Peyer's patch (tissue), 4 donors: ENCODE data around the gene PLCXD3. TPM values are rescaled to one million over a fixed set of nuclear protein-coding genes. Genes with fewer than 3 reads are reported as not detected.
A peak's percentile ranks its signal among the peaks of the same experiment; 100 is the strongest.

Experiments used
- DNase-seq, 3 donors: peaks; one replicate each; pipeline ENCODE4 v3.0.0-alpha.2; 2017 to 2019
- H3K27ac ChIP-seq, 4 donors: fragments of 200-600 bp; sonication (generic); one replicate each; pipeline ENCODE4 v1.5.1; 2016 to 2019
- H3K27me3 ChIP-seq, 2 donors: fragments of 200-600 bp; sonication (generic); one replicate each; pipeline ENCODE4 v1.5.1; 2019
- H3K36me3 ChIP-seq, 3 donors: fragments of 200-600 bp; sonication (generic); one replicate each; pipeline ENCODE4 v1.5.1; 2016 to 2019
- H3K4me1 ChIP-seq, 4 donors: fragments of 200-600 bp; sonication (generic); one replicate each; pipeline ENCODE4 v1.5.1; 2016 to 2019
- H3K4me3 ChIP-seq, 4 donors: fragments of 200-600 bp; sonication (generic); 1 replicate in 3 of 4; 2 replicates in 1 of 4; pipeline ENCODE4 v1.5.1; 2016 to 2019; ENCODE audit warnings: mild to moderate bottlenecking in 1 of 4
- H3K9me3 ChIP-seq, 4 donors: fragments of 200-600 bp; sonication (generic); one replicate each; pipeline ENCODE4 v1.5.1; 2016 to 2019; ENCODE audit warnings: mild to moderate bottlenecking in 1 of 4
- CTCF ChIP-seq, 6 experiments: fragments of 450-650 bp in 4 of 6; fragments of 200-600 bp in 2 of 6; sonication (generic) in 1 of 6; IDR thresholded peaks; one replicate each; pipeline ENCODE4 v1.5.1; 2017 to 2019; ENCODE audit warnings: antibody characterized with exemption in 6 of 6, mild to moderate bottlenecking in 3 of 6, moderate library complexity in 1 of 6
- POLR2A ChIP-seq, 2 donors: fragments of 450-650 bp; IDR thresholded peaks; one replicate each; pipeline ENCODE4 v1.5.1; 2017; ENCODE audit warnings: antibody characterized with exemption in 2 of 2, mild to moderate bottlenecking in 2 of 2, moderate library complexity in 2 of 2
- total RNA-seq, 4 donors: library from RNA; depleted of rRNA; stranded (reverse); fragments of >200 nt; gene quantifications; one replicate each; pipeline ENCODE4 v1.1.0, GENCODE V29; 2016

Gene PLCXD3
- total RNA-seq, 4 donors from 2014 or later: 0.83 to 2.8 (median 1.6) TPM

GRCh38 chr5:41539454-41539853 lies 29.1 kb upstream of the PLCXD3 start:
- no peaks in the 10 kb centered on the region for H3K9me3 ChIP-seq

GRCh38 chr5:41537581-41537980 lies 27.2 kb upstream of the PLCXD3 start:
- no peaks in the 10 kb centered on the region for H3K36me3 ChIP-seq
- no peak for TF ChIP-seq POLR2A (IDR thresholded peaks at IDR 0.05)
- TF ChIP-seq CTCF (IDR thresholded peaks at IDR 0.05): no peak
- H3K9me3 ChIP-seq: no peaks in the 10 kb centered on the region
- DNase-seq: no peak
- no peak overlapping the region for H3K27ac ChIP-seq
- H3K4me1 ChIP-seq: no peaks in the 10 kb centered on the region
- no peaks in the 10 kb centered on the region for H3K27me3 ChIP-seq
- H3K4me3 ChIP-seq: no peak overlapping the region

More at GRCh38 chr5:41539454-41539853, 29.1 kb upstream of the PLCXD3 start:
- TF ChIP-seq CTCF (IDR thresholded peaks at IDR 0.05) (no peak), POLR2A (IDR thresholded peaks at IDR 0.05) (no peak)
- Histone ChIP-seq H3K27ac (no peak overlapping the region), H3K4me1 (no peaks in the 10 kb centered on the region), H3K36me3 (no peaks in the 10 kb centered on the region), H3K4me3 (no peak overlapping the region), H3K27me3 (no peaks in the 10 kb centered on the region)
- DNase-seq: no peak

- TF ChIP-seq CTCF (IDR thresholded peaks at IDR 0.05) (no peak), POLR2A (IDR thresholded peaks at IDR 0.05) (no peak)
- H3K36me3 ChIP-seq: no peaks in the 10 kb centered on the region
- H3K9me3 ChIP-seq: no peaks in the 10 kb centered on the region
- H3K4me1 ChIP-seq: no peaks in the 10 kb centered on the region
- no peak for DNase-seq
- no peaks in the 10 kb centered on the region for H3K27me3 ChIP-seq
- H3K4me3 ChIP-seq: no peak overlapping the region
- no peak overlapping the region for H3K27ac ChIP-seq
Measured at GRCh38 chr5:41532485-41532884, 22.1 kb upstream of the PLCXD3 start.

- DNase-seq: no peak
- H3K27ac ChIP-seq: no peak overlapping the region
- TF ChIP-seq CTCF (IDR thresholded peaks at IDR 0.05) (no peak), POLR2A (IDR thresholded peaks at IDR 0.05) (no peak)
- H3K27me3 ChIP-seq: no peaks in the 10 kb centered on the region
- H3K4me1 ChIP-seq: no peaks in the 10 kb centered on the region
- H3K9me3 ChIP-seq: no peaks in the 10 kb centered on the region
- no peak overlapping the region for H3K4me3 ChIP-seq
- no peaks in the 10 kb centered on the region for H3K36me3 ChIP-seq
Measured at GRCh38 chr5:41527201-41527779, 16.9 kb upstream of the PLCXD3 start.

GRCh38 chr5:41526699-41527098 lies 16.3 kb upstream of the PLCXD3 start:
- H3K4me1 ChIP-seq: no peaks in the 10 kb centered on the region
- TF ChIP-seq POLR2A (IDR thresholded peaks at IDR 0.05) (no peak), CTCF (IDR thresholded peaks at IDR 0.05) (no peak)
- H3K27ac ChIP-seq: no peak overlapping the region
- no peak overlapping the region for H3K4me3 ChIP-seq
- no peak for DNase-seq
- no peaks in the 10 kb centered on the region for H3K9me3 ChIP-seq
- H3K27me3 ChIP-seq: no peaks in the 10 kb centered on the region
- no peaks in the 10 kb centered on the region for H3K36me3 ChIP-seq

GRCh38 chr5:41524174-41524573 lies 13.8 kb upstream of the PLCXD3 start:
- no peaks in the 10 kb centered on the region for H3K36me3 ChIP-seq
- TF ChIP-seq POLR2A (IDR thresholded peaks at IDR 0.05): no peak
- TF ChIP-seq CTCF (IDR thresholded peaks at IDR 0.05): peak in 2 of 6 experiments; percentile 27 to 32
- no peaks in the 10 kb centered on the region for H3K27me3 ChIP-seq
- no peak for DNase-seq
- H3K4me1 ChIP-seq: no peaks in the 10 kb centered on the region
- H3K4me3 ChIP-seq: no peak overlapping the region
- H3K27ac ChIP-seq: no peak overlapping the region
- no peaks in the 10 kb centered on the region for H3K9me3 ChIP-seq
